GM19463 (cell line): Measurements from ENCODE around the gene SPIRE2.
"Not testable (repeated sequence)": the region's sequence is repeated elsewhere in the genome, so short reads cannot be mapped to it uniquely, and the experiment has no call there.

Source experiments
- ATAC-seq: cut with Tn5 transposase; IDR thresholded peaks from one replicate; pipeline ENCODE4 v1.9.1; 2021; ENCODE audit warnings: mild to moderate bottlenecking, moderate library complexity; ENCODE audit not compliant: unreplicated experiment

SPIRE2 gene

GRCh38 chr16:89862732-89863131 is 34.5 kb downstream of the SPIRE2 start:
- ATAC-seq = no peak

- ATAC-seq = peak; percentile 70
These were observed 35.7 kb downstream of the SPIRE2 start for GRCh38 chr16:89863741-89864526.

GRCh38 chr16:89864527-89864820 is 36.2 kb downstream of the SPIRE2 start:
- no peak for ATAC-seq

GRCh38 chr16:89867918-89868317 is 39.6 kb downstream of the SPIRE2 start:
- ATAC-seq = no peak

GRCh38 chr16:89869911-89870310 is 41.6 kb downstream of the SPIRE2 start:
- no peak for ATAC-seq

- ATAC-seq = no peak
These were observed 42.2 kb downstream of the SPIRE2 start for GRCh38 chr16:89870440-89870839.

GRCh38 chr16:89871895-89872294 is 43.6 kb downstream of the SPIRE2 start:
- no peak for ATAC-seq

GRCh38 chr16:89873109-89873971 is 45.1 kb downstream of the SPIRE2 start, which contains the start of gene TCF25:
TSS of gene TCF25 (plus strand) at chr16:89873592. CDS start at chr16:89873668, 76 bp downstream.
- ATAC-seq = peak; percentile 33

- ATAC-seq = peak; percentile 63
These were observed 45.9 kb downstream of the SPIRE2 start for GRCh38 chr16:89873972-89874689.

GRCh38 chr16:89879123-89879522 is 50.8 kb downstream of the SPIRE2 start:
- ATAC-seq = not testable (repeated sequence)

GRCh38 chr16:89880477-89881367 is 52.4 kb downstream of the SPIRE2 start:
- no peak for ATAC-seq

GRCh38 chr16:89881368-89881730 is 53.1 kb downstream of the SPIRE2 start:
- no peak for ATAC-seq

GRCh38 chr16:89883346-89884040 is 55.2 kb downstream of the SPIRE2 start:
- no peak for ATAC-seq

GRCh38 chr16:89884041-89884421 is 55.8 kb downstream of the SPIRE2 start:
- ATAC-seq = no peak

- no peak for ATAC-seq
These were observed 59.0 kb downstream of the SPIRE2 start for GRCh38 chr16:89887243-89887642.

GRCh38 chr16:89890200-89890599 is 61.9 kb downstream of the SPIRE2 start:
- ATAC-seq = no peak

GRCh38 chr16:89890886-89891657 is 62.8 kb downstream of the SPIRE2 start:
- no peak for ATAC-seq

- ATAC-seq = no peak
These were observed 63.9 kb downstream of the SPIRE2 start for GRCh38 chr16:89892055-89892630.

GRCh38 chr16:89892635-89893034 is 64.4 kb downstream of the SPIRE2 start:
- no peak for ATAC-seq
